MG63 (cell line): Measurements from ENCODE around the gene GLRA3. TPM values are rescaled to one million over a fixed set of nuclear protein-coding genes. Genes with fewer than 3 reads are reported as not detected.

Experiments used
- DNase-seq: peaks from one replicate; pipeline ENCODE4 v3.0.0-alpha.2; 2020
- H3K27me3 ChIP-seq: fragments of 250-450 bp; sonication (Bioruptor Pico); 2 replicates; pipeline ENCODE4 v1.5.1; 2020; ENCODE audit warnings: mild to moderate bottlenecking, moderate library complexity
- H3K36me3 ChIP-seq: fragments of 250-450 bp; sonication (Bioruptor Pico); 2 replicates; pipeline ENCODE4 v1.5.1; 2020; ENCODE audit warnings: mild to moderate bottlenecking, moderate library complexity
- H3K4me3 ChIP-seq: fragments of 250-450 bp; sonication (Bioruptor Pico); 2 replicates; pipeline ENCODE4 v1.5.1; 2020; ENCODE audit warnings: mild to moderate bottlenecking, moderate library complexity
- H3K9me3 ChIP-seq: fragments of 250-450 bp; sonication (Bioruptor Pico); 2 replicates; pipeline ENCODE4 v1.5.1; 2020; ENCODE audit warnings: mild to moderate bottlenecking, moderate library complexity
- total RNA-seq: library from RNA; depleted of rRNA; stranded (reverse); fragments of >200 nt; shearing (Covaris generic); gene quantifications from 2 replicates; pipeline ENCODE4 v1.2.3, GENCODE V29; 2014; ENCODE audit warnings: low replicate concordance; rRNA removed

GLRA3 gene
- total RNA-seq, 1 experiment from 2014 or later = not detected

DNA sequence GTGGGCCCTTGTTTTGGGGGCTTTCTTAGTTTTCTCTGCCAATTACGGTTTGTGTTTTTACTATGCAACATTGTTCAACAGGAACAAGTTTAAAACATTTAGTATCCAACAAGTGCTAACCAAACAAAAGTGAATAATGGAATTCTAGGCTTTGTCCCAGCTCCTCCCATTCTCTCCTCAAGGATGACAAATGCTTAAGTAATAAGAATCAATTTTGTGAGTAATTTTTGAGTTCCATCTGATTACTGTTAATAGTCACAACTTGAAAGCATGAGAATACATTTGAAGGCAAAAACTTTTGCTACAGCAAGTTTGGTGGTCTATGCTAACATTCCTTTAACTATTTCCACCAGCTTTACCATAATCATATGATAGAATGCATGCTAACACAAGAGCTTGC lies 228.7 kb downstream of the GLRA3 start:
- Histone ChIP-seq H3K4me3 (no peak overlapping the region), H3K36me3 (no peaks in the 10 kb centered on the region), H3K9me3 (no peaks in the 10 kb centered on the region), H3K27me3 (no peaks in the 10 kb centered on the region)
- DNase-seq = no peak

GRCh38 chr4:174598800-174599199 lies 230.2 kb downstream of the GLRA3 start:
- Histone ChIP-seq H3K4me3 (no peak overlapping the region), H3K9me3 (no peaks in the 10 kb centered on the region), H3K27me3 (no peaks in the 10 kb centered on the region), H3K36me3 (no peaks in the 10 kb centered on the region)
- no peak for DNase-seq

DNA sequence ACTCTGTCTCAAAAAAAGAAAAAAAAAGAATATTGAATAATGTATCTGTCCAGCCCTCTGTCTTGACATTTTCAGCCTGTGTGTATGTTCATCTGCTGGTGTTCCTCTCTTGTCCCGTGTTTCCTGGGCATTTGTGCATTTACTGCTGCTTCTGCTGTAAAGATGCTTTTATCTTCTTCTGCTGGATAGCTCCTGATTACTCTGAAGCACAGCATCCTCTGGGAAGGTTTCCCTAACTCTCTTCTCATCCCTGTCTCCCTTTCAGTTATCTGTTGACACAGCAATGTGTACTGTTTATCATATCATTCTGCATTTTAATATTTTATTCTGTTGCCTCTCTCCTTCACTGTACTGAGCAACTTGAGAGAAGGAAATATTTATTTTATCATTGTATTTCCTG lies 232.5 kb downstream of the GLRA3 start:
- Histone ChIP-seq H3K27me3 (no peaks in the 10 kb centered on the region), H3K9me3 (no peaks in the 10 kb centered on the region)
- no peak for DNase-seq

DNA sequence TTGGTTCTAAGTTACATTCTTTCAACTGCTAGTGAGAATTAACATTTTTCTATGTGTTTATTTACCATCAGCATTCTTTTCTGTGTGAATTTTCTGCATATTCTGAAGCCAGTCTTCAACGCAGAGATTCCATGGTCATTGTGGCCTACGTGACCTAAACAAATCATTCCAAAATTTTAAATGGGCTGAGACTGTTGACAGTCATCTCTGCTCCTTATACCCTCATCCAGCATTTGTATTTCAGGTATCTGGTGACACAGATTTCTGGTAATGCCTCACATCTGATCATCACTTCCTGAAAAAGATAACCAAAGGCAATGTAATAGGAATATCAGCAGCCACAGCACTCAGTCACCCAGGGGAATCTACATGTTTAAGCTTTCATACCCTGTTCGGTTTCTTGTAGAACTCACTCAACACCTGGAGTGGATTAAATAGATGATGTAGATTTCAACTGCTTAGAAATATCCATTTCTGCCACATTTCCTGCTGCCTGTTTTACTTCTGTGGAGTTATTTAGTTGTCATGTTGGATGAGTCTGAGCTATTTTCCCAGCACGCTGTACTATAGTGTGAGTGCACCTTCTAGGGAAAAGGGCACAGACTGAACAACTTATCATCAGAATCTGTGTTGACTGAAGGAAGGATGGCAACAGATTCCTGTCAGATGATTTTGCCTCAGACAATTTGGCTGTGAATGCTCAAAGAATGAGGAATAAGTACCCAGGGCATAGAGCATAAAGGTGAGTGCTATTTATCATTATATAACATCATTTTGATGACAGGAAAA lies 233.7 kb downstream of the GLRA3 start:
- no peak for DNase-seq
- Histone ChIP-seq H3K36me3 (no peaks in the 10 kb centered on the region), H3K9me3 (no peaks in the 10 kb centered on the region), H3K4me3 (no peak overlapping the region), H3K27me3 (no peaks in the 10 kb centered on the region)

More for the DNA sequence above, 232.5 kb downstream of the GLRA3 start:
- H3K4me3 ChIP-seq = no peak overlapping the region
- H3K36me3 ChIP-seq = no peaks in the 10 kb centered on the region

DNA sequence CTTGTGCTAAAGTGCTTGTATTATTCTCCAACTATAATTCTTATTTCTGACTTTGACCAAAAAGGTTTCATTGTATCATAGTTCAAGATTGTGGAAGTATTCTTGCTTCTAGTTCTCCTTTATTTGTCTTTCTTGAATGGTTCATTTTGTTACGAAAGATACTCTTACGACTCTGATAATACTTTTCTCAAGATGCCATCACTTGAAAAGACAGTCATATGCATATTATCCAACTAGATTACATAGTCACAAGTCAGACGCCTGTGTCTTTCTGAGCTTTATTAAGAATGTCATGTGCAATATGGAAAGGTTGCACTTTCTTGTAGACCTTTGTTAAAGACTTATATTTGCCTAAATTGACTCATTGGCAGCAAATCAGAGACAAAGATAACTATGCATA lies 235.3 kb downstream of the GLRA3 start:
- H3K27me3 ChIP-seq = no peaks in the 10 kb centered on the region
- H3K36me3 ChIP-seq = no peaks in the 10 kb centered on the region
- H3K9me3 ChIP-seq = no peaks in the 10 kb centered on the region
- DNase-seq = no peak
- no peak overlapping the region for H3K4me3 ChIP-seq

DNA sequence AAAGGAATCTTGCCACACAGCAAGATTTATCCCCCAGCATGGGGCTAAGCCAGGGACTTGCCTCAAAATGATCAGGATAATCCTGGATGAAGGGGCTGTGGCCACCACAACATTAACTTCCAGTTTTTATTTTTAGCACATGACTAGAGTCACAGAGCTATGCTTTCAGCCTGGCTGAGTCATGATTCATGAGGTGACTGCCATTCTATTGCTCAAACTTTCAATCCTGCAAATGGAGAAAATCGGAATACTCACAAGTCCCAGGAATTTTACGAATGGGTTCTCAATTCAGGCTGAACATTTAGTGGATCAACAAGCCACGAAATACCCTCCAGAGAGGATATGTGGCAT lies 236.1 kb downstream of the GLRA3 start:
- H3K27me3 ChIP-seq = no peaks in the 10 kb centered on the region
- H3K4me3 ChIP-seq = no peak overlapping the region
- no peaks in the 10 kb centered on the region for H3K9me3 ChIP-seq
- peak; percentile 70 for DNase-seq
- H3K36me3 ChIP-seq = no peaks in the 10 kb centered on the region

GRCh38 chr4:174592256-174592984 lies 236.6 kb downstream of the GLRA3 start:
- Histone ChIP-seq H3K9me3 (no peaks in the 10 kb centered on the region), H3K4me3 (no peak overlapping the region), H3K36me3 (no peaks in the 10 kb centered on the region), H3K27me3 (no peaks in the 10 kb centered on the region)
- no peak for DNase-seq

DNA sequence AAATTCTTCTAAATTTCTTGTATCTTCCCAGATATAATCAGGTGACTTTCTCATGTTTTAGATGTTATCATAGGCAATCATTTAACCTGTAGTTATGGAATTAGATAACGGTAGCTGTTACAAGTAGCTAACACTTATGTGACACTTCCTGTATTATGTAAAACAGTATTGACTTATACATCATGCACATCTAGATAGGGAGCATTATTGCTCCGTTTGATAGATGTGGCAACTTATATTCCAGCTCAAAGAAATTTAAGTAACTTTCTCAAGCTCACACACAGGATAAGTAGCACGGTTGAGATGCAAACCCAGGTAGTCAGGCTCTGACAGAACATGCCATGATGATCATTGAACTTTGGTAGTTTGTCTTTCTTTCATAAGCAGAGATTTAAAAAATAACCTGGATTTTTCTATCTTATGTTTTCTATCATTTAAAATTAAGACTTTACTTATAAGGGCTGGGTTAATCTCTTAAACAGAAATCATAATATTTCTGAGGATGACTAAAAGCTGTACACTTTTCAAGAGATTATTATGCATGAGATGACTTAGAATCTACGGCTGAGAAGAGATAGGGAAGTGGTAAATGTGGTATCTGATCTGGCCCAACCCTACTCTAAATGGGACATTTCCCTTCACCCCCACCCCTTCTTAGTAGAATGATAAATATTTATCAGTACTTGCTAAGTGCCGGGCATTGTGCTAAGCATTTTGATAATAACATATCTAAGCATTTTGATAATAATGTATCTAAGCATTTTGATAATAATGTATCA lies 237.6 kb downstream of the GLRA3 start:
- H3K9me3 ChIP-seq = no peaks in the 10 kb centered on the region
- H3K4me3 ChIP-seq = no peak overlapping the region
- DNase-seq = no peak
- no peaks in the 10 kb centered on the region for H3K27me3 ChIP-seq
- H3K36me3 ChIP-seq = no peaks in the 10 kb centered on the region

DNA sequence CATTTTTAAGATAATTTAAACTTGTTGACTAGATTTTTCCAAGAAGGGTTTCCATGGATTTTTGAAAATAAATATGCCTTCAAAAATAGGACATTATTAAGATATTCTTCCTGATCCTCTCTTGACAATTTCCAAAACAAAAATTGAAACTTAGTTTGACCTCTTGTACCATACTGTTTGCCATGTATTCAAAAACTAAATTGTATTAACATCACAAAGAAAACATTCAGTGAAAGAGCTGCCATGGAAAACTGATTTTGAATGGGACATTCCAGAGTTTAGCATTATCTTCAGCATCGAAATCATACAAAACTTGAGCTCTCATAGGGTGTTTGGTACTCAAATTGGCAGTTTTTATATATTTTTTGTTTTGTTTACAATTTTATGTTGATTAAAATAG lies 238.7 kb downstream of the GLRA3 start:
- no peak overlapping the region for H3K4me3 ChIP-seq
- no peaks in the 10 kb centered on the region for H3K9me3 ChIP-seq
- no peak for DNase-seq
- no peaks in the 10 kb centered on the region for H3K36me3 ChIP-seq
- H3K27me3 ChIP-seq = no peaks in the 10 kb centered on the region

Other genes with a start within 250 kb of the GLRA3 start
- gene ADAM29, start 89.1 kb upstream of the GLRA3 start, total RNA-seq = not detected in 2 replicates